GM18508 (cell line): Measurements from ENCODE around the gene HOXA13.

Experiments used
- ATAC-seq: cut with Tn5 transposase; IDR thresholded peaks from one replicate; pipeline ENCODE4 v1.9.1; 2021; ENCODE audit warnings: moderate number of reproducible peaks; ENCODE audit not compliant: insufficient read depth, unreplicated experiment

HOXA13 gene

DNA sequence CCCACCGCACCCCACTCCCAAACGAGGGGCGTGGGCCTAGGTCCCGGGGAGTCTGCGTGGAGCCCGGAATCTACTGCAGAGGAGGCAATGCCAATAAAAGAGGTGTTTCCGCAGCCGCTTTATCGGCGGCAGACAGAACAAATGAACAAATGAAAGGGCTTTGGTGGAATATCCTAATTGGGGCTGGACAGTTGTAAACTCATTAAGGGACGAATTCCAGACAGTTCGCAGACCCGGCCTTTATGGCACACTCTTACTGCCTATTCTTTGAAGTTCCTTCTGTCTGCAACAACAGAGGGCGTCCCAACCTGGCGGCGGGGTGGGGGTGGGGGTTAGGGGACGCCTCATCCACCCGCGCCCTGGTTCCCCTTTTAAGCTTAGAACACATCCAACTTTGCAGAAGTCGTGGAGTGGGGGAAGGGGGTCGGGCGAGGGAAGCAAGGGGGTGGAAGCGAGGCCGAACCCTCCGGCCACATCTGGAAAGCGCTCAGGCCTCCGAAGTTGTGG, 38.6 kb downstream of the HOXA13 start:
- ATAC-seq = no peak

DNA sequence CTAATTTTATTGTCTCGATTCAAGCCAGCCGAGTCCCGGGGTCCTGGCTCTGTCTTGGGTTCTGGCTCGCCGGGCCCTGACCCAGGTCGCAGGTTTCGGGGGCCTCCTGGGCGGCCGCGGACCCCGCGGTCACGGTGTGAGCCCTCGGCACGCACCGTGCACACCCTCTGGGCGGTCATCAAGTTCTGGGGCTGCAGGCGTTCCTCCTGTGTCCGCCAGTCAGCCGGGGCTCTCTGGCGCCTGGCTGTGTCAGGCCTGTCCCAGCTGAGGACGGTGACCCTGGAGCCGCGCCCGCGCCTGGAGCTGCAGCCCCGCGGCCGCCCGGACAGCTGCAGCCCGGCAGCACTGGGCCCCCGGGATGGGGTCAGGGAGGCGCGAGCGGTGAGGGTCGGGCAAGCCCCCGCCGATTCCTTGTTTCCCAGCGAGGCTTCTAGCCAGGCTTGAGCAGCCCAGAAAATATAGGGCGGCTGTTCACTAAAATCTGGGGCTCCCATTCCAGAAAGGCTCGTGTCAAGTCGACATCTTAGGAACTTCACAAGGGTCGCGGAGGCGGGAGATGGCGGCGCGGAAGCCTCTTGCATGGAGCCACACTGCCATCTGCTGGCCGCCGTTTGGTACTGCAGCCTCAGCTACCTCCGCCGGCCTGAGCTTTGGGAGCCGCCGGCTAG, 39.2 kb downstream of the HOXA13 start:
- no peak for ATAC-seq

DNA sequence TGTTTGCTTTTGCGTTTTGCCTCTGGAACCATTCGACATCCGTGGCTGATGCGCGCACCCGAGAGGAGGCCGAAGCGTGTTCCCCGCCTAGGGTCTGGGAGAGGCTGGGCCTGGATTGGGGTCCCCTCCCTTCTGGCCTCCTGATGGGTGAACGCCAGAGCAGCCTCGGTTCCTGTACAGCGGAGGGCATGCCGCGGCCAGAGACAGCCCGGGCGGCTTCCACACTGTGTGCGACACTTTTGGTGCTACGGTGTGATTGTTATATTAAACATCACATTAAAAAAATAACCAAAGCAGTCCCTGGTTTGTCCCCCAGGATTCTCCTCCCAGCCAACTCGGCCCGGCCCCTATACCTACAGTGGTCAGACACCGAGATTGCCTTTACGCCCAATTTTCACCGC, 39.7 kb downstream of the HOXA13 start:
- no peak for ATAC-seq

DNA sequence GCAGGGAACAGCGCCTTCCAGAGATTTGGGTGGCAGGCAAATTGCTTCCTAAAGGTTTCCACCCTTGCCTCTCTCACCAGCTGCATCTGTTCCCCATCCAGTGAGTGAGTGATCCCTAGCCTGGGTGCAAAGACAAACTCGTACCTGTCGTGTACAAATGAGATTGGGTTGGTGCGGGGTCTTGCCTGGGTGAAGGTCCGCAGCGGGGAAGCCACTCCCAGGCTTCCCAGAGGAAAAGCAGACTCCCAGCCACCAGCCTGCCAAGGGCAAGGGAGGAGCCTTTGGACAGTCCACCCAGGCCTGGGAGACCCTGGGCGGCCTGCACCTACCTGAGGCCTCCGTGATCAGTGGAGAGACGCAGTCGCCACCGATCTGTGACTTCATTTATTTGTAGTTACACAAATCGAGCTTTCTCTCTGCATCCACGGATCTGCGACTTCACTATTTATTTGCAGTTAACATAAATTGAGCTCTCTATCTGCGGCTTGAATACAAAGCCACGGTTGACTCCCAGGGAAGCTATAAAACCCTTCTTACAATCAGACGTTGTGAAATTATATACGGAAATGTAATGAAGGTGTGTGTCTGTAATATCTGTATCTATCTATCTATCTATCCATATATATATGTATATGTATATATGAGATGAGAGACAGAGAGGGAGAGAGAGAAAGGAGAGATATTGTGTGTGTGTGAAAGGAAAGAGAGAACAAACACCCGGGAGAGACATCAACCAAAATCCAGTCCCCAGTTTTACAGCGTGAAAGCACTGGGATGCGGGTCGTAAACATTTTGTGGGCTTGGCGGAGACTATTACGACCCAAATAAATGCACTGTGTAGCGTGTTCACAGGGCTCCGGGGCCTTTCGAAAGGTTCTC, 40.4 kb downstream of the HOXA13 start:
- ATAC-seq = no peak

DNA sequence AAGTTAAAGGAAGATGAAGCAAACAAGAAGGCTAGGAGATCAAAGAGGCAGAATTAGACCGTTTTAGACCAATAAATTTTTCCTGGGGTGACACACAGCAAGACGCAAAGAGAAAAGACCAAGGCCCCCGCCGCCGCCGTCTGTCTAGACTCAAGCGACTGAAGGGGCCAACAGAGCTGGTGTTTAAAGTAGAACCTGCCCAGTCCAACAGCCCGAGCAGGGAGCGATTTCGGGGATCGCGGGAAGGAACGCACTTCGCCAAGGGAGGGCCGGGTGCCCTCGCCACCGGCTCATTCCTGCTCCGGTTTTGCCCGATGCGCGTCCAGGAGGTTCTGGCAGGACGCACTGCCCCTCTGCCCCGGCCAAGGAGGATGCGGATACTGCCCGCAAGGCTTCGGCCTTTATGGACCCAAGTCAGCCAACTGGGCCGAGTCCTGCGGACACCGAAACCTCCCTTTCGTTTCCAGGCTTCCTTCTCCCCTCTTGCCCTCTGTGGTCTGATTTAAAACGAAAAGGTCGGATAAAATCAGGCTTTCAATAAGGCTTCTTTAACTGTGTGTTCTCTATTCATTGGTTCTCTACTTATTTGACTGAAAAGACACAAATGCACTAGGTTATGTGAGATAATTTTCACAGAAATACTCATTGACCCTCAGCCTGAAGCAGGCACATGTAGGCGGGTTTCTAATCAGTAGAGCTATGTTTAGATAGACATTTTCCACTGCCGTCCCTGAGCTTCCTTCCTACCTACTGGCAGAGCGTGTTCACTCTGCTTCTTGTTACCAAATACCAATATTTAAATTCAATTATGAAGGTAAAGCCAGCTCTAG, 41.2 kb downstream of the HOXA13 start:
- ATAC-seq = no peak

DNA sequence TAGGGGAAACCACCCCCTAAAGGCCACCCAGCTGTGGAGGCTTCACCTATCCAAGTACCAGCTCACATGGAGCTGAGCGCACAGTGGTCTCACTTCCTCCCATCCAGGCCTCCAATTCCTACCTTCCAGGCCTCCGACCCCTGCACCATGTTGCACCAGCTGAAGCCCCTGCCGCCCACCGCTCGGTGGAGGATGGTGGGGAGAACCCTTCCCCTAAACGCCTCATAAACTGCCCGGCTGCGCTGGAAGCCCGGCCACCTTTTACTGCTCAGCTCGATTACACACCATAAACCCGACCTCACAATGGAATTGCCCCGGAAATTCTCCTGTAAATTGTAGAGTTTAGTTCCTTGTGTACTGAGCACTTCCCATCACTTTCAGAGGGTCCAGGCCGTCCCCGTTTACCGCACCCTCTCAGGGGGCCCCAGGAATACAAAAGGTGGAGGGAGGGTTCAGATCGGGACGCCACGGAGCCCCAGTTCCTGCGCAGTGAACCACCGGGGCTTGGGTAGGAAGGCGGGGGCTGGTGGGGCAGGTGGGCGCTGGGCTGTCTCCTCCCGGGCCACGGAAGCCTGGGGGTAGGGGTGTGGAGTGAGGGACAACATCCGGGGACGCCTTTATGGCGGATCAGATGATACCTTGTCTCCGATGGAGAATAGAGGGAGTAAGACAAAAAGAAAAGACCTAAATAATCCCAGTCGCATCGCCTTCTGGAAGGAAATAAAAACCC, 42.0 kb downstream of the HOXA13 start:
- no peak for ATAC-seq

DNA sequence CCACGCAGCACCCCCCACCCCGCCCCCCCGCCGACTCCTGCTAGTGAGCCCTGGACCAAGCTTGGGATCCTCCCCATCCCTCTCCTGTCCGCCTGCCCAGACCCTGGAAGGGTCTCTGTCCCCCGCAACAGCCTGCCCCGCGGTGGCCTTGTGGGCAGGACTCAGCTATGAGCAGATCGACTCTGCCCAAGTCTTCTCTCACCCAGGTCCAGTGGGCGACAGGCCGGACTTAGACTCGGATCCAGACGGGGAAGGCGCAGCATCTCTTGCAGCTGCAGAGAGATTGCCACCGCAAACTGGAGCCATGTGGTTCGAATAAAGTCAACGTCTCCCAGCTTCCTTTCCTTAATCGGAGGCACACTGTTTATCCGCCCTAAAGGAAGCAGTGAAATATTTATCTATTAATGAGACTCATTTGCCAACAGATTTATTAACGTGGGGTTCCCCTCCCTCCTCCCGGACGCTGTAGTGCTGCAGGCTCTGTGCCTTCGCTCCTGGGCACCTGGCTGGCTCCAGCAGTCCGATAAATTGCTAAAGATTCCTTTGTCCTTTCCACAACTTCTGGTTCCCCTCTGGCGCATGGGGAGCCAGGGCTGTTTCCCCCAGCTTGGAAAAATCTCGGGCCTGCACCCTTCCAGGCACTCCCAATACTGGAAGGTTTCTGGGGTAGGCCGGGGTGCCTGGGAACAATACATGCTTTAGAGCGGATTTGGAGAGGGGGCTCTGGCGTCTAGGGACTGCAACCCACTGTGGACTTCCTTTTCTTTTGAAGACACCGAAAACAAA, 42.8 kb downstream of the HOXA13 start:
- ATAC-seq = no peak

DNA sequence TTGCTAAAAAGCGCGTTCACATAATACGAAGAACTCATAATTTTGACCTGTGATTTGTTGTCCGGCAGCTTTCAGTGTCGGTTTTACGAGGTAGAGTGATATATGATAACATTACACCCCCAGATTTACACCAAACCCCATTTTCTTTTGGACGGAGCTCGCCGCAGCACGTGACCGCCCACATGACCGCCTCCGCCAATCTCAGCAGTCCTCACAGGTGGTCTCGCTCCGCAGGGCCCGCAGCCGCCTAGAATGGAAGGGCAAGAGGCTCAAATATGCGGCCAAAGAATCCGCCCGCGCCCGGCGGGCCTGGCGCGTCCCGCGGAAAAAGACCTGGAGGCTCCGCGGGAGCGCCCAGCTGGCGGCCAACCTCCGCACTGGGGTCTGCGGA, 43.4 kb downstream of the HOXA13 start, which contains the start of gene HOXA7:
HOXA7 (minus strand) TSS at position 168 of the 391 bp plus-strand sequence; CDS start at position 38, 130 bp downstream.
- no peak for ATAC-seq

DNA sequence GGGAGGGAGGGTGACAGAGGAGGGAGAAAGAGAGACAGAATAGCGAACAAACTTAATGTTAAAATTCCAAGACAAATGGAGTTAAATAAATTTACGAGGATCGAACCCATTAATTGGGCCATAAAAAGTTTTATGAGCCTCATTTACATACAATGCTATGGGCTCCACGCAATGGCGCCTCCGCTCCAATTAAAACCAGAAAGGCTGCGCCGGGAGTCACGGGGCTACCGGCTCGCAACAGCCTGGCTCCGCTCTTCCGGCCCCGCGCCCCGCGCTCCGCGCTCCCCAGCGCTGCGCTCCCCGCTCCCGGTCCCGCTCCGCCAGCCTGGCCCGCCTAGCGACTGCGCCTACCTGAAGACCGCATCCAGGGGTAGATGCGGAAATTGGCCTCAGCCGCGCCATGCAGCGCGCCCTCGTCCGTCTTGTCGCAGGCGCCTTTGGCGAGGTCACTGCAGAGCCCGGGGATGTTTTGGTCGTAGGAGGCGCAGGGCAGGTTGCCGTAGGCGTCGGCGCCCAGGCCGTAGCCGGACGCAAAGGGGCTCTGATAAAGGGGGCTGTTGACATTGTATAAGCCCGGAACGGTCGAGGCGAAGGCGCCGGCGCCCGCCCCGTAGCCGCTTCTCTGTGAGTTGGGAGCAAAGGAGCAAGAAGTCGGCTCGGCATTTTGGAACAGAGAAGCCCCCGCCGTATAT, 43.9 kb downstream of the HOXA13 start:
- ATAC-seq = no peak

DNA sequence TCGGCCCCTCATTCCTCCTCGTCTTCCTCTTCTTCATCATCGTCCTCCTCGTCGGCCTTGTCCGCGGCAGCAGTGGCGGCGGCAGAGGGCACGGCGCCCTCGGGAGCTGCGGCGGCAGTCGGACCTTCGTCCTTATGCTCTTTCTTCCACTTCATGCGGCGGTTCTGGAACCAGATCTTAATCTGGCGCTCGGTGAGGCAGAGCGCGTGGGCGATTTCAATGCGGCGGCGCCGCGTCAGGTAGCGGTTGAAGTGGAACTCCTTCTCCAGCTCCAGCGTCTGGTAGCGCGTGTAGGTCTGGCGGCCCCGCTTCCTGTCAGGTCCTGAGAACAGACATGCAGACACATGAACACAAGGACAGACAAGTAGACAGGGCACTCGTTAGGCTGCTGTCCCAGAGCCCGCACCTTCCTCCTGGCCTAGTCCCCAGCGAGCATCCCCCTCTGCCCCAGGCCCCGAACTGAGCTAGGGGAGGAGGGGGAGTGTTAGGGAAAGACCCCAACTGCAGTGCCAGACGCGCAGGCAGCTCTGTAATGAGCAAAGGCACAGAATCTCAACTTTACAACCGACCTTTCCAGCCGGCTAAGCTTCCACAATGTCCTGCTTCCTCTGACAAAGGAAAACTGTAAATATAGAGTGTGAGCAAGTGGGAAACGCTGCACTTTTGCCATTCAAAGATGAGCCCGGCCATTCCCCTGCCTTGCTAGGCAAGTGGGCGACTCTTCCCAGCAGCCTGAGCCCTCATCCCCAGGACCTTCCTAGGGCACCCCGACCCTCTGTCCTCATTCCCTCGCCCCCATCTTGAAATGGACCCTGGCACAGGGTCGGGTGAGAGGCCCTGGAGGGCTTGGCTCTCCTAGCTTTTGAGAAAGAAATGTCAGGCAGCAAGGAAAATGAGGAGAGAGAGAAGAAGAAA, 44.7 kb downstream of the HOXA13 start:
- ATAC-seq = no peak

DNA sequence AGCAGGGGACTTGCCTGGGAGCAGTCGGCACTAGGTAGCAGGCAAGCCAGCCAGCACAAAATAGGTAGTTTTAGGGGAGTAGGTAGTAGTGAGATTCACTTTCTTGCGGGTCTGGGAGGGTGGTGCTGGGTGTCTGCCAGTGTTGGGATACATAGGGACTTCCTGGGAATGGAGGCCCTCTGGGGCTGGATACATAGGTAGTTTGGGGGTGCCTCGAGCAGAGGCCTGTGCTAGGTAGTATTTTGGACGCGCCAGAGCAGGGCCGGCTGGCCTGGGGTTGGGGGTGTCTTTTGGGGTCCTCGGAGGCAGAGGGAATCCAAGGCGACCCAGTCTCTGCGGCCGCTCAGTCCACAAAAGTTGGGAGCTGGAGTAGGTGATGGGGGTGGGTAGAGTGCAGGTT, 45.5 kb downstream of the HOXA13 start:
- no peak for ATAC-seq

DNA sequence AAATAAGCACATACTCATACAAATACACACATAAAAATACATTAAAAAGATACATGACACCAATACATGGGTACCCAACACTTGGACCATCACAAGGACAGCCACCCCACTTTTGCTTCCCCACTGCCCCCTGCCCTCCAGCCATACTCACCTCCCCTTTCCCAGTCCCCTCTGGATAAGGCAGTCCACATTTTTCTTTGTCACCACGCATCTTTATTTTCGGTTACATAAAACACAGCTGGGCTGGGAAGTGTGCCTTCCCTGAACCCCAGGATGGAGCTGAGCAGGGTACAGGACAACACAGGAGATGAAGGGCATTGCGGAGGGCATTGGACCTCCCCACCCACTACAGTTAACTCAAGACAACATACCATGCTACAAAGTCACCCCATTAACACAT, 46.4 kb downstream of the HOXA13 start:
- ATAC-seq = no peak

DNA sequence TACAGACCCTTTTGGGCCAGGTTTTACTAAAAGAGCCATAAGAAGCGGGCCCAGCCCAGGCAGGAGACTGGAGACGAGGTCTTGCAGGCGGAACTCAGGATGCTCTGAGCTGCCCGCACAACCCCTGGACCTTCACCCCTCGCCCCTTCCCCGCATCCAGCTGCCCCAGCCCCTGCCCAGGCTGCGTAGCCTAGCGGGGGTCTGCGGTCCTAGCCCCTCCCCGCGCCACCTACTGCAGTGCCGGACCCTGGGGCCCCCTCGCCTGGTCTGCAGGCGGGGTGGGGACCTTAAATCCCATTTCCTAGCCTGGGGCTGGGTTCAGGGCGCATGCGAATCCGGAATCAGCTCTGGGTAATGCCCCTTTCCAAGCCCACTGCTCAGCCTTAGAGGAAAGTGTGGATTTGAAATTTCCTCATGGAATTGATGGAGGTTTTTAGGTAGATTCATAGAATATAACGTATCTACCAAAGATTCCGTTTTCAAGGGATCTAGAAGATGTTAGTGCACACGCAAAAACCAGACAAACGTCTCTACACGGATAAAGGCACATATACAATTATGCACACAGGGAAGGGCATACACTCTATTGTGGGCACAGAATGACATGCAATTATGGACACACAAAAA, 47.0 kb downstream of the HOXA13 start:
- ATAC-seq = no peak

DNA sequence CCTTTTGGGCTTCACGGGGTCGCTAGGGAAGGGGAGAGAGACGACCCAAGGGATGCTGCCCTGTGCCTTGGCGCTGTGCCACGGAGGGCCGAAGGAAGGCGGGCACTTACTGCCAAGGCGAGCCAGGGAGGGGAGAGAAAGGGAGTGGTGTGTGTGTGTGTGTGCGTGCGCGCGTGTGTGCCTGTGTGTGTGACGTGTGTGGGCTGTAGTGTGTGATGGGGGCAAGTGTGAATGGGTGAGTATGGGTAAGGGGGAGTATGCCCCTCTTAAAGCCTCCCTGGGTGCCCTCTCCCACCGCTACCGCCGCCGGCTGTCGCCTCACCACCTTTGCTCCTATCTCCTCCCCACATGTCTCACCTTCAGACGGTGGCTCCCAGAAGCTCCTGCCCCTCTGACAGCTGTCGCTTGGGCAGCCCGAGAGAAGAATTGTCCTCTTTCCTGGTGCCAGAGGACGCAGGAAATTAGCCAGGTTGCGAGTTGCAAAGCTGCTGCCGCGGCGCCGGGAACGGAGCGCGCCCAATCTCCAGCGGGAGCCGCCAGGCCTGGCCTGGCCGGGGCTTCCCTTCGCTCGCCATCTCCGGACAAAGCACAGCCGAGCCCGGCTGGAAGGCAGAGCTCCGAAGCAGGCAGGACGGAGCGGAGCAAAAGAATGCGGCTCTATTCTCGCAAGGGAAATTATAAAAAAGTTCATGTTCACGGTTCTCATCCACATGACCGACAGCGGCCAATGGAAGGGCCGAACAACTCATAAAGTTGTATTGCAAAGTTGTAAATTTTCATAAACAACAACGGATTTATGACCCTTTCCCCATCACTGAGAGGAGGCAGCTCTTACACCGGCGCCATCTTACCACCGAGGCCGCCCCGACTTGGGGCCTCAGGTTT, 47.7 kb downstream of the HOXA13 start, which contains the start of gene HOXA3:
HOXA3 (minus strand) TSS at position 653 of the 885 bp plus-strand sequence. CDS start 41,943 bp downstream, outside the sequence.
- ATAC-seq = no peak

DNA sequence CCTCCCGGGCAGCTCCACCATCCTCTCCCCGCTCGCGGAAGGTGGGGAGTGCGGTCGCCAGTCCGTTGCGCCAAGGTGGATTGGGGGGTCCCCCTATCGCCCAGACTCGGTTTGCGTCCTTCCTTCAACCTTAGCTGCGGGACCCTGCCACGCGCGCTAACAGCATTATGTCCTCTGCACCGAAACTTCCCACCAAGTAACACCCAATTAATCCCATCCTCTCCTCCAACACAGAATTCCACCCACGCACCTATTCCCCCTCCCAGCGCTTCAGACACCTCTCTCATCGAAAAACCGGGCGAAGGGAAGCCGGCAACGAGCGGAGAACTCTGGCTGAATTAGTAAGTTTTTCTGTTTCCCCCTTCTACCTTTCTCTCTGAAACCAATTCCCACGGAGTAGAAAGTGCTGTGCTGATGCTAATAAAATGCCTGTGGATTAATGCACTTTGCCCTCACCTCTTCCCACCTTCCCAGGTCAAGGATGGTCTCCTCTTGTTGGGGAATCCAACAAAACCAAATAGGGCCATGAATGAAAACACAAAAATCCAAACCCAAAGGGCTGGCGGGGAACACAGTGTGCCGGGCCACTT, 48.5 kb downstream of the HOXA13 start:
- no peak for ATAC-seq
